Posterior cingulate gyrus (tissue), 11 donors: ENCODE data around the gene TCERG1L.

ENCODE experiments used
- DNase-seq, 10 donors: peaks; one replicate each; pipeline versions ENCODE4 v3.0.0 to v3.0.0-alpha.2; 2020 to 2021; ENCODE audit warnings: mixed read lengths in 3 of 10
- intact Hi-C: fragments of 100-400 bp; cut with DNase I; formaldehyde crosslinking; loops from one replicate; pipeline ENCODE4 v1.15.1; 2023

The TCERG1L gene

GRCh38 chr10:131201741-131202515, 109.6 kb downstream of the TCERG1L start:
- intact Hi-C loops: no loop called here
- DNase-seq: peak in 2 of 10 donors; percentile 49 to 55

GRCh38 chr10:131200856-131201470, 110.6 kb downstream of the TCERG1L start:
- peak in 2 of 10 donors; percentile 1 to 22 for DNase-seq
- intact Hi-C loops: no loop called here

DNA sequence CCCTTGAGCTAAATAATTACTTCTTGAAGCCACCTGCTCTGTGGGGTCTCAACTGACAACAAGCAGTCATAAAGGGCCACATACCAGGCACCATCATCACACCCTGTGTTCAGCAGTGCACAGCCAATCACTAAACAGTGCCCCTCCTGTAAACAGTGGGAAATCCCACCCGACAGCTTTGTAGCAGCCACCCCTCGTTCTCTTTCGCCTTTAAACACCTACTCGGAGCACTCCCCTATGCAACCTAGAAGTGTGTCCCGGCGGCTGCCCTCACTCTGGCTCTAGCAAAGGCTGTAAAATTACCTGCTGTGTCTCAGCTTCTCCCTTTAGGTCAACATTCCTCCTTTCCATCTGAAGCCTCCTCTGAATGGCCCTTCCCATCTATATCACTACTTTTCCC, 111.9 kb downstream of the TCERG1L start:
- intact Hi-C loops: no loop called here
- DNase-seq: no peak

GRCh38 chr10:131198843-131199242, 112.7 kb downstream of the TCERG1L start:
- intact Hi-C loops: no loop called here
- peak in 1 of 10 donors; percentile 41 for DNase-seq

- intact Hi-C loops: no loop called here
- DNase-seq: peak in 1 of 10 donors; percentile 66
Measured at GRCh38 chr10:131198401-131198800, 113.1 kb downstream of the TCERG1L start.

GRCh38 chr10:131196176-131196885, 115.2 kb downstream of the TCERG1L start:
- peak in 1 of 10 donors; percentile 24 for DNase-seq
- intact Hi-C loops: no loop called here

DNA sequence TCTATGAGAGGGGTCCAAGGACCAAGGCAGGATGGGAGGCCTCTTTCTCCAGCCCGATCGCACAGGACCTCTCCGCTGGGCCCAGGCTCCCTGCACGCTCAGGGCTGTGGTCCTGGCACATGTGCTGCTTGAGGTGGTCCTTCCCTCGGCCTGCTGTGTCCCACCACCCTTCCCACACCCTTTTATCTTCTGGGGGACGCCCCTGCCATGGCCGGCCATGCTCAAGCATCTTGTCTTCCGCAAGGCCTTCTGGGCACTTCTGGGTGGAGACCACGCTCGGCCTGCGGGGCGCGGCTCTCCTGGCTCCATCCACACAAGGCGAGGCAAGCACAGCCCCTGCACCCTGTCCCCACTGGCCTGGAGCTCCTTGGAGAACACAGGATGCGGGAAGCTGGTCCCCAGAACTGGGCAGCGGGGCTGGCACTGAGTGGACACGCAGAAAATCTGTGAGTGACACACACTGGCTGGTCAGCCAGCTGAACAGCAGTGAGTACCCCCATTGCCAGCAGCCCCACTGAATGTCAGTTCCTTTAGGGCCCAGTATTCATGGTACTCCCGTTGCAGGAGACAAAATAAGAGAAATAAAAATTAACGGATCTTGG, 115.9 kb downstream of the TCERG1L start:
- peak in 1 of 10 donors; percentile 66 for DNase-seq
- intact Hi-C loops: no loop called here

DNA sequence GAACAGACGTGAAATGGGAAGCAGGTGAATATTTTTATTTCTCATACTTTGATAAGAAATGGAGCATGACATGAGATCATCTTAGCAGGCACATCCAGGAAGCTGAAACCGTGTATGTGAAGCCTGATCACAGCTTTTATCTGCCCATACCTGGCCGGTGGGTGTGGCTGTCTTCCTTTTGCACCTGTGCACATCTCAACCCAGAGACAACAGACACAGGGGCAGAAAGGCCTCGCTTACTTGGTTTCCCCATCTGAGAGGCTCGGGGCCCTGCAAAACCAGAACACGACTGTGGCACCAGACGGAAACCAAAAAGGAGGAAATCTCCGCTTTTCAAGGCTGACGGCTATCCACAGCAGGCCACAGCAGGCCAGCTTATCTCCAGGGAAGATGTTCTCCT, 116.4 kb downstream of the TCERG1L start:
- intact Hi-C loops: no loop called here

GRCh38 chr10:131193923-131194322, 117.6 kb downstream of the TCERG1L start:
- intact Hi-C loops: no loop called here
- DNase-seq: peak in 1 of 10 donors; percentile 71

More for the DNA sequence above, 116.4 kb downstream of the TCERG1L start:
- DNase-seq: peak in 1 of 10 donors; percentile 40

DNA sequence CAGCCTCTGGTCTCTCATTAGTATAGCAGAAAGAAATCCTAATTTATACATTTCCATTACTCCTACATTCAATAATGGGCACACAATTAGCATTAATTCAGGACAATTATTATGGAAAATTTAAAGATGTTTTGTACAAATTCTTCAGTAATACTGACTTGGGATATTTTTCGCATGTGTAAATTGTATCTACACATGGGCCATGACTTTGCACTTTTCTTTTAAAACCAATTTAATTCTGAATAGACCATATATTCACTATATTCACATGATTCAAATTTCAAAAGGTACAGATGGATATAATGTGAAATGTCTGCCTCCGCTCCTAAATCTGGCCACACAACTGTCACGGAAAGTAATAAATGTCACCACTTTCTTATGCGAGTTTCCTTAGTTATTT, 123.0 kb downstream of the TCERG1L start:
- no peak for DNase-seq
- intact Hi-C loops: no loop called here

DNA sequence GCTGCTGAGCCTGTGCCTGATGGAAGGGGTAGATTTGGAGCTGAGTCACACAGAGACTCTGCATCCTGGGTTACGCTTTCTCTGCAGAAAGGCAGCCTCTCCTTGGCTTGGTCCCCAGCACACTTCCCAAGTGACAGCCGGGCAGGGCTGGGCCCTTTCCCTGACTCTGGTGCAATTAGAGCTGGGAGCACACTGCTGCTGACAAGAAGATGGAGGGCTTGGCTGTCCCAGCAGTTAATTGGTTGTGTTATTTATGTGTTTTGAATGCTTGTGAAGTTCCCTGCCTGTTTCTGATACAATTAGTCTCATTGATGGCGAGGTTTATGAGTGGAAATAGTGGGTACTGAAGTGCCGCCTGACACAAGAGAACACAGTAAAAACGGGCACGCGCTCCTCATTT, 123.6 kb downstream of the TCERG1L start:
- intact Hi-C loops: no loop called here
- DNase-seq: peak in 2 of 10 donors; percentile 38 to 84

GRCh38 chr10:131187274-131187673, 124.2 kb downstream of the TCERG1L start:
- peak in 1 of 10 donors; percentile 31 for DNase-seq
- intact Hi-C loops: no loop called here

DNA sequence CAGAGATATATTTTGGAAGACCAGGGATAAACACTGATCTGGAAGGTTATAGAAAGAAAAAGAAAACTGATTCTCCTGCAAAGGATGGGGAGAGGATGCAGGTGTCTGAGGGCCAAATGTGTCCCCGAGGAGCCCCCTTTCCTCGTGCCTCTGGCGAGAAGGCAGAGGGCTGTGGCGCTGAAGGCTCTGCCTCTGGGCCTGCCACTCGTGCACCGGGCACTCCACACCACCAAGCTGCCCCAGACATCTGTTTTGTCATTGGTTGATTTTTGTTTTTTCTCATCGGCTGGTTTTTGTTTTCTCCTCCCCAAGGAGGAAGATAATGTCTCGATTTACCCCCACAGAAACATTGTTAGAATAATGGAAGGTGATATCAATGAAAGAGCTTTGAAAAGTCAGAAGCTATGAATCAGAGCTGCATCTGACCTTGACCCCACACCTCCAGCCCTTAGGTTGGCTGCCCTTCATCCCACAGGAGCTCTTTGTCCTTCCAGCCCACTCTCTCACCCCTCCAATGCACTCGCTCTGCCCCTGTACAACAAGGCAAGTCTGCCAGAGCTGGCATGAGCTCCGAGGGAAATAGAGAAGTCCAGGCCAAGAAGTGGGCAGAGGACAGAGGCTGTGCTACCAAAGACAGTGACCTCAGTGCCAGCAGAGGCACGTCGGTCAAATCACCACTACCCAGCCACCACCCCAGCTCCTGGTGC, 124.8 kb downstream of the TCERG1L start:
- DNase-seq: peak in 1 of 10 donors; percentile 44
- intact Hi-C loops: no loop called here

DNA sequence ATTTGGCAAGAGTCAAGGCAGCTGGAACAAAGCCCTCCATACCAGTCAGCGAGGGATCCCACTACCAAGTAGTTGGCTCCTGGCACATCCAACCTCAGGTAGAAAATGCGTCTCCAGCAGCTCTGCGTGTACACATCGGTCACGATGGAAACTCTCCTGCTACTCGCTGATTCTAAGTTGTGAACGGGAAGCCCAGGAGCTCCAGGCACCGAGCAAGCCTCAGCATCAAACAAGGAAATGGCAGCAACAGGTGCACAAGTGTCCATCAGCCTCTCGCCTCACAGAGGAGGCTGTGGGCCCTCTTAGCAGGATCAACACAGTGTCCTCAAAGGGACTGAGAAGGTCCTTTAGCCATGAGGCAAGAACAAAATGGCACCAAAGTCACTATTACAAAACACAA, 127.0 kb downstream of the TCERG1L start:
- intact Hi-C loops: no loop called here
- DNase-seq: peak in 1 of 10 donors; percentile 26

DNA sequence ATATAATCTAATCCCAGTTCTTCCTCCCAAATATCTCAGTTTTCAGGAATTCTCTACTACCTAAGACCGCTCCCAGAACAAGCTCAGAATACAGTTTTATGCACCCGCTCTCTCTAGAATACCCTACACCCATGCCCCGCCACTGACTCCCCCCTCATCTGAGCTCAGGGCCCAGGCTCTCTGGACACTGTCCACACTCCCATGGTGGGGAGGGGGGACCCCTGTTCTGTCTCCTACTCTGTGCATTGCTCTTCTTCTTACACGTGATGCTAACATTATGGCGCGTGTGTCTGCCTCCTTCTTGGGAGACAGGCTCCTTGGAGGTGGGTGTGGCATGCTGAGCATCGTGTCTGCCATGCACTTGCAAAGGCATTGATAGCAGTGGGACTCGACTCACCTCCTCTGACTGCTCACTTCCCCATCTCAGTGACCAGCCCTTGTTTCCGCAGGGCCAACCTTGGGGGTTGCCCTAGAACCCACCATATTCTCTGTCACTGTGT, 127.9 kb downstream of the TCERG1L start:
- no peak for DNase-seq
- intact Hi-C loops: no loop called here

DNA sequence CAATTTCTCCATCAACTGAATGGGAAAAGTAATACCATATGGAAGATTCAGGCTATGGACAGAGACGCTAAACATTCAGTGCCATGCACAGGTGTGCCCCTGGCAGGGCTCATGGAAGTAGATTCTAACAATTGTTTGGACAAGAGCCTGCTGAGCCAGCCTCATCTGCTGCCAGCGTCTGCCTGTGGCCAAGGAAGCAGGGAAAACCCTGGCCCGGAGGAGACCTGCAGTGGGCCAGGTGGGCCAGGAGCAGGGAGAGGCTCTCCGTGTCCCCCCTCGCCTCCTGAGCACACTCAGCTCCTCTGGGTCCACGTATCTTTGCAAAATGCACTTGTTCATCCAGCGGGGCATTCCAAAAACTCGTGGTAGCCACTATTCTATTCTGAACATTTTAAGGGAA, 130.1 kb downstream of the TCERG1L start:
- DNase-seq: peak in 1 of 10 donors; percentile 40
- intact Hi-C loops: no loop called here

DNA sequence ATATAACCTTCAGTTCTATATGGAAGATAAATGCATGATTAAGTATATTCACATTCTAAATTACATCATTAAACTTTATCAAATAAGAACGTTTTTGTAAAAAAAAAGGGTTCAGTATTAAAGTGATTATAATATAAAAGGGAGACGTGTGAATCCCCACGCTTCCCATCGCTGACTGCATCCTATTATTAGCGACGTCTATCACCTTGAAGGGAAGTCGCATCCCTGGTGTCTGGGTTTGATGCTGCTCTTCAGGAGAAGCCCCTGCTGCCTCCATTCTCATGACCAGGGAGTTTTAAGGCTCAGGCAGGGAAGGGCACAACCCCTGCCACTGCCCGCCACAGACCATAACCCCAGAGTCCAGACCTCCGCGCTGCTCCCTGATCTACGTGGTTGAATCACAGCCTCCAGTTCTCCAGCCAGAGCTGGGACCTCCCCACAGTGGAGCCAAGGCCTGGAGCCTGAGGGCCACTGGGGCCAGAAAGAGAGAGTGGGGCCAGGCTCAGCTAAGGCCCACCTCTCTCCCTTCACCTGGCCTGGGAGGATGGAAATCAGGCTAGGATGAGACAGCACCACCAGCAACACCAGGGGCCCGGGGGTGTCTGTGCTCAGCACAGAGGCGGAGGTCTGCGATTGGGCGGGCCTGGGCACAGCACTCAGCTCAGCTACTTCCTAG, 130.6 kb downstream of the TCERG1L start:
- peak in 1 of 10 donors; percentile 51 for DNase-seq

DNA sequence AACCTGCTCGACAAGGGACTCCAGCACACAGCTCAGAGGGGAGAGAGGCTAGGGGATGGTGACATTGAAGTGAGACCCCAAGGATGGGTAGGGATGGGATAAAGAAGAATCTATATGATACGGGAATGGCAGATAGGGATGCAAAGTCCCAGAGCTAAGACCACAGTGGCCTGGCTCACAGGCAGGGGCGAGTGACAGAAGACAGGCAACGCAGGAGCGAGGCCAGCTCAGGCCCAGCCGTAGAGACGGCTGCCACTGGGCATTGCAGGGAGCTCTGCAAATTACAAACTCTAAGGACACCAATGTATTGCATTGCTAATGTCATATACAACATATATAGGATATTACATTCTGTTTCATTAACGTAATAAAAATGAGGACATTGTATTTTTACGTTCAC, 131.4 kb downstream of the TCERG1L start:
- intact Hi-C loops: no loop called here
- peak in 1 of 10 donors; percentile 42 for DNase-seq

More for the DNA sequence above, 130.6 kb downstream of the TCERG1L start:
- intact Hi-C loops: no loop called here

DNA sequence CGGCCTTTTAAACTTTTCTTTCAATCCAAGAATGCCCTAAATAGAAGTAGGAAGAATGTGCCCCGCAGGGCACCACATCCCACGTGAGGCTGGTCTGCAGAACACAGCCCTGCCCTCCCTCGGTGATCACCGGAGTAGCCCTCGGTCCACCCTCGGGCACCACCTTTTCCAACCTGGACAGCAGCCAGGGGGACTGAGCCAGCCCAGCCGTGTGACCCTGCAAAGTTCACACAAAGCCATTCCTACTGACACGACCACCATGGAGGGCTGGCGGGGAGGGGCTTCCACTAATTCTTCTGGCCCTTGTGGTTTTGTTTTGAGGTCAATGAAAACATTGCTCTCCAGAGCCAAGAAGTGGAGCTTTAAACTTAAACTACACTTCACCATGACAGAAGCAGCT, 132.2 kb downstream of the TCERG1L start:
- DNase-seq: peak in 1 of 10 donors; percentile 65
- intact Hi-C loops: no loop called here
